Right lobe of liver (tissue), 4 donors: Measurements from ENCODE around the gene HOXD9.

Experiments used
- CTCF ChIP-seq, 4 donors: fragments of 200-600 bp in 3 of 4; fragments of 450-650 bp in 1 of 4; IDR thresholded peaks; one replicate each; pipeline versions ENCODE4 v1.5.1 to v1.8.0; 2016 to 2022; ENCODE audit warnings: antibody characterized with exemption in 4 of 4, mild to moderate bottlenecking in 2 of 4
- POLR2A ChIP-seq: fragments of 450-650 bp; IDR thresholded peaks from one replicate; pipeline ENCODE4 v1.6.1; 2017; ENCODE audit warnings: antibody characterized with exemption, mild to moderate bottlenecking
- donor health status: DM: no; HTN: no; CAD: no.
- donor health status: DM: no; HTN: no; CAD: no.
- donor health status: DM: no; HTN: yes; CAD: no.

GRCh38 chr2:176089843-176090395 lies 32.6 kb upstream of the HOXD9 start:
- TF ChIP-seq POLR2A (no peak), CTCF (IDR thresholded peaks at IDR 0.05) (no peak)
